HepG2 (cell line): ENCODE measurements around the gene ARGLU1. TPM values are rescaled to one million over a fixed set of nuclear protein-coding genes. Genes with fewer than 3 reads are reported as not detected.
A peak's percentile ranks its signal among the peaks of the same experiment; 100 is the strongest.

ENCODE experiments used
- DMAP1 ChIP-seq: IDR thresholded peaks from 2 replicates; pipeline ENCODE4 v1.6.1; 2016
- HNF1A ChIP-seq, 2 experiments: sonication (generic) in 1 of 2; formaldehyde crosslinking in 1 of 2; IDR thresholded peaks; 2 replicates each; pipeline versions ENCODE4 v1.4.0 to v1.6.1; 2016 to 2020; ENCODE audit warnings: borderline replicate concordance in 1 of 2, low read depth in 1 of 2, mild to moderate bottlenecking in 1 of 2, missing genetic modification reagents in 1 of 2
- KLF12 ChIP-seq: sonication (generic); formaldehyde crosslinking; IDR thresholded peaks from 2 replicates; pipeline ENCODE4 v1.4.0; 2020; ENCODE audit warnings: missing genetic modification reagents, borderline replicate concordance
- KLF13 ChIP-seq: sonication (generic); formaldehyde crosslinking; IDR thresholded peaks from 2 replicates; pipeline ENCODE4 v1.4.0; 2020; ENCODE audit warnings: mild to moderate bottlenecking, missing genetic modification reagents
- MXD3 ChIP-seq: IDR thresholded peaks from 2 replicates; pipeline ENCODE4 v1.6.1; 2016; ENCODE audit warnings: mild to moderate bottlenecking, missing biosample characterization, missing genetic modification reagents
- PCBP2 ChIP-seq: fragments of 200-400 bp; formaldehyde crosslinking; optimal IDR thresholded peaks from 2 replicates; pipeline ENCODE3; 2018; ENCODE audit warnings: low read length, low read depth; ENCODE audit not compliant: poor library complexity, severe bottlenecking
- PITX1 ChIP-seq: sonication (generic); formaldehyde crosslinking; IDR thresholded peaks from 2 replicates; pipeline ENCODE4 v1.5.1; 2020; ENCODE audit warnings: mild to moderate bottlenecking, missing genetic modification reagents
- POLR2AphosphoS2 ChIP-seq: IDR thresholded peaks from 2 replicates; pipeline ENCODE4 v1.6.1; 2011; ENCODE audit warnings: low read depth, low read length, improper control_type of control experiment
- RBM39 ChIP-seq: fragments of 200-400 bp; formaldehyde crosslinking; IDR thresholded peaks from one replicate; pipeline ENCODE4 v1.6.1; 2018; ENCODE audit warnings: antibody characterized with exemption, mild to moderate bottlenecking, low read depth, low read length; ENCODE audit not compliant: poor library complexity, severe bottlenecking
- SIN3B ChIP-seq: fragments of 150-350 bp; IDR thresholded peaks from 2 replicates; pipeline ENCODE4 v1.6.1; 2014; ENCODE audit warnings: low read length
- SNAI1 ChIP-seq: sonication (generic); formaldehyde crosslinking; IDR thresholded peaks from 2 replicates; pipeline ENCODE4 v1.5.0; 2020; ENCODE audit warnings: mild to moderate bottlenecking, missing genetic modification reagents, borderline replicate concordance
- ZBTB2 ChIP-seq: sonication (generic); formaldehyde crosslinking; IDR thresholded peaks from 2 replicates; pipeline ENCODE4 v1.8.0; 2022; ENCODE audit warnings: low read depth, missing genetic modification reagents
- ZNF121 ChIP-seq: sonication (generic); formaldehyde crosslinking; IDR thresholded peaks from 2 replicates; pipeline ENCODE4 v1.5.0; 2020; ENCODE audit warnings: mild to moderate bottlenecking, missing genetic modification reagents
- ZNF609 ChIP-seq: sonication (generic); formaldehyde crosslinking; IDR thresholded peaks from 2 replicates; pipeline ENCODE4 v1.4.0; 2020; ENCODE audit warnings: mild to moderate bottlenecking, missing genetic modification reagents, borderline replicate concordance
- ZNF660 ChIP-seq: sonication (generic); formaldehyde crosslinking; IDR thresholded peaks from 2 replicates; pipeline ENCODE4 v1.5.1; 2020; ENCODE audit warnings: mild to moderate bottlenecking, low read depth, missing genetic modification reagents, borderline replicate concordance
- polyA plus RNA-seq, 8 experiments: library from polyadenylated mRNA; depleted of rRNA in 3 of 8; stranded (reverse) in 7 of 8; unstranded in 1 of 8; fragments of >200 nt; fragmentation: Illumina TruSeq in 4 of 8; extraction: Trizol in 4 of 8; gene quantifications; 2 replicates each; pipeline versions ENCODE4 v1.2.1 to v1.2.3, GENCODE V29; 2011 to 2016; ENCODE audit warnings: low read depth in 4 of 8, missing spikeins in 1 of 8, mixed read lengths in 1 of 8; ENCODE audit not compliant: insufficient read depth in 1 of 8
- total RNA-seq, 5 experiments: library from RNA; depleted of rRNA; stranded (reverse); fragments of >200 nt; fragmentation: Illumina TruSeq; extraction: Trizol; gene quantifications; 2 replicates each; pipeline ENCODE4 v1.2.3, GENCODE V29; 2016; ENCODE audit warnings: low read depth in 1 of 5

Gene ARGLU1
- total and polyA plus RNA-seq, 2 of the 13 experiments (the other 11 are each of a cell fraction or from before 2014, with no cell fraction given), result 47.1 to 70.6 TPM

GRCh38 chr13:106567474-106568298 is at the start of gene ARGLU1 (continued):
- TF ChIP-seq SIN3B, result no peak
- TF ChIP-seq KLF13, result no peak
- TF ChIP-seq HNF1A (IDR thresholded peaks at IDR 0.05; ENCODE audit: low read depth), result no peak
- TF ChIP-seq HNF1A (CRISPR knock-in tag; IDR thresholded peaks at IDR 0.05; ENCODE audit: borderline replicate concordance), result 0 out of 2 replicates have a peak, but pooled peaks have one; percentile 7
- TF ChIP-seq RBM39, result peak; percentile 34
- no peak; the same call in 1 of the 2 replicates for TF ChIP-seq SNAI1 (CRISPR knock-in tag)
- no peak for TF ChIP-seq ZNF609 (CRISPR knock-in tag)
- TF ChIP-seq DMAP1, result peak; percentile 86
- no peak for TF ChIP-seq ZNF660 (CRISPR knock-in tag)
- no peak for TF ChIP-seq ZNF121
- TF ChIP-seq PCBP2, result no peak
- TF ChIP-seq POLR2AphosphoS2, result no peak
- TF ChIP-seq ZBTB2 (CRISPR knock-in tag), result peak; percentile 42; the same call in 1 of the 2 replicates
- TF ChIP-seq MXD3 (CRISPR knock-in tag), result peak; percentile 60
- peak; percentile 42; the same call in 1 of the 2 replicates for TF ChIP-seq PITX1
- no peak for TF ChIP-seq KLF12 (CRISPR knock-in tag)
